HG02885 (cell line): ENCODE results near the gene MAPK13.
A peak's percentile ranks its signal among the peaks of the same experiment; 100 is the strongest.
"Not testable (repeated sequence)": the region's sequence is repeated elsewhere in the genome, so short reads cannot be mapped to it uniquely, and the experiment has no call there.

Experiments
- ATAC-seq: cut with Tn5 transposase; IDR thresholded peaks from one replicate; pipeline ENCODE4 v1.9.1; 2021; ENCODE audit warnings: mild to moderate bottlenecking; ENCODE audit not compliant: unreplicated experiment, poor library complexity

The MAPK13 gene

DNA sequence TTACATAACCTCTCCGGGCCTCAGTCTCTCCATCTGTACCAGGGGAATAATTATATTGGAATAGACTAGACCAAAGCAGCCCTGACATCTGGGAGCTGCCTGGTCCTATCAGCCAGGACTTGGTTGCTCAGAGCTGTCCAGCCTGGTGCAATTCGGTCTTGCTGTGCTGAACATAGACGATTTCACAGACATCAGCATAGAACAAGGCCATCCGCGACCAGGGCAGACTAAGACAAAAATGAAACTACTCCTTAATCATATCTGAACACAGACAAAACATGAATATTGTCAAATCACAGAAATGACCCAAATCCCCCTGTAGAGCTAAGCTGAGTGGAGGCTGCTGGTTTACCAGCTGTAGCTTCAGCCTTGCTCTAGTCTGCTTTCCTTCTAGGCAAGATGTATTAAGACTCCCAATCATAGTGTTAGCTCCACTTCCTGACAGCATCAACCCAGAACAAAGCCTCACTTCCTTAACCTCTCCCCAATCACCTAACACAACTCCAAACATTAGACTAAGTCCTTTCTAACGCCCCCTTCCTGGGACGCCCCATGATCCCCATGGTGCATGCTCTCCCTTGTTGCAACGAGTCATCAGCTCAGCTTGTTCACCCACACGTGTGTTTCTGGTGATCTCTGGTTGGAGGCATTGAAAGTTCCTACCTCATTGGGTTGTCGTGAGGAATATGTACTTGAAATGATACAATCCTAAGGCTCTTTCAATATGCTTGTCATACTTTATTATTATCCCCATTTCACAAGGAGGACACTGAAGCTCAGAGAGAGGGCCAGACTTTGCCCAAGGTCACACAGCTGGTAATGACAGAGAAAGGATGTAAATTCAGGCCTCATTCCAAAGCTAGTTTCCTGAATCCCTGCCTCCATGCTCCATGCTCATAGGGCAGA, 3.5 kb upstream of the MAPK13 start:
- no peak for ATAC-seq

GRCh38 chr6:36127462-36128016, 2.8 kb upstream of the MAPK13 start:
- no peak for ATAC-seq

DNA sequence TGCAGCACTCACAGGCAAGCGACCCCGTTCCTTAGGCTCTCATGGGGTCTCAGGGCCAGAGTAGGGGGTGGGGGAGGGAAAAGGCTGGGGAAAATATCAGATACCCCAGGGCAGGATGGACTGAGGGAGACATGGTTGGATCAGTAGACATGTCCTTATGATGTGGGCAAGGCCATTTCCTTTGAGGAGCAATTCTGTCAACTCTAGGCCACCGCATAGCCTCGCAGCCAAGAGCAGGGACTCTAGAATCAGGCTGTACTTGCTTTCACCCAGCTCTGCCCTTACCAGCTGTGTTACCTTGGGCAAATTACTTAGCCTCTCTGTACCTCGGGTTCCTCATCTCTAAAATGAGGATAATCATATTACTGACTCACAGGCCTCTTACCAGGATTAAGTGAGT, 2.2 kb upstream of the MAPK13 start:
- ATAC-seq: no peak

GRCh38 chr6:36128793-36129192, 1.5 kb upstream of the MAPK13 start:
- ATAC-seq: no peak

- not testable (repeated sequence) for ATAC-seq
Observed at GRCh38 chr6:36129334-36129733, 979 bp upstream of the MAPK13 start.

DNA sequence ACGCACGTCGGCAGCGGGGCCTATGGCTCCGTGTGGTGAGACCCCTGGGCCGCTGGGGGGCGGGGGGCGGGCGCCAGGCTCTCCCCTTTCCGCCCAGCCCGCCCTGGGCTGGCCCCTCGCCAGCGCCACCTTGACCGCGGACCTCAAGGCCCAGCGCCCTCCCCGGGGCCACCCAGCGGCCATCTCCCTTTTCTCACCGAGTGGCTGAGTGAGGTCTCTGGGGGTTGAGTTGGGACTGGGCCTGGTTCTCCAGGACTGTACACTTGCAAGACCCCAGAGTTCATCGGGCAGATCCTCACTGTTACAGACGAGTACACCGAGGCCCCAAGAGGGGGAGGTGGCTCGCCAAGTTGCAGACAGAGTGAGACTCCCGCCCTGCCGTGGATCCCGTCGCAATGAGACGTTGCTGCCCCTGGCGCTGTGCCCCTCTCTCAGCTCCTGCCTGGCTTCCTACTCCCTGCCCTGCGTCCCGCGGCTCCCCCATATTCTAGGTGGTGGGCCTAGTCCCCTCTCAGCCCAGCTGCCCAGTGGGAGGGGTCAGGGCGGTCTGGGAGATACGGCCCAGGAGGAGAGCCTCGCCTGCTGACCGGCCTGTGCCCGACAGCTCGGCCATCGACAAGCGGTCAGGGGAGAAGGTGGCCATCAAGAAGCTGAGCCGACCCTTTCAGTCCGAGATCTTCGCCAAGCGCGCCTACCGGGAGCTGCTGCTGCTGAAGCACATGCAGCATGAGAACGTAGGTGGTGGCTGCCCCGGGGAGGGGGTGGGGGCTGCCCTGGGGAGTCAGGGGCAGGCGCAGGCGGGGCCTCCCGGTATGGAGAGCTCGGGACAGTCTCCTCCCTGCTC, 576 bp downstream of the MAPK13 start:
- peak; percentile 29 for ATAC-seq

GRCh38 chr6:36131511-36132245, 1.4 kb downstream of the MAPK13 start:
- peak; percentile 85 for ATAC-seq

DNA sequence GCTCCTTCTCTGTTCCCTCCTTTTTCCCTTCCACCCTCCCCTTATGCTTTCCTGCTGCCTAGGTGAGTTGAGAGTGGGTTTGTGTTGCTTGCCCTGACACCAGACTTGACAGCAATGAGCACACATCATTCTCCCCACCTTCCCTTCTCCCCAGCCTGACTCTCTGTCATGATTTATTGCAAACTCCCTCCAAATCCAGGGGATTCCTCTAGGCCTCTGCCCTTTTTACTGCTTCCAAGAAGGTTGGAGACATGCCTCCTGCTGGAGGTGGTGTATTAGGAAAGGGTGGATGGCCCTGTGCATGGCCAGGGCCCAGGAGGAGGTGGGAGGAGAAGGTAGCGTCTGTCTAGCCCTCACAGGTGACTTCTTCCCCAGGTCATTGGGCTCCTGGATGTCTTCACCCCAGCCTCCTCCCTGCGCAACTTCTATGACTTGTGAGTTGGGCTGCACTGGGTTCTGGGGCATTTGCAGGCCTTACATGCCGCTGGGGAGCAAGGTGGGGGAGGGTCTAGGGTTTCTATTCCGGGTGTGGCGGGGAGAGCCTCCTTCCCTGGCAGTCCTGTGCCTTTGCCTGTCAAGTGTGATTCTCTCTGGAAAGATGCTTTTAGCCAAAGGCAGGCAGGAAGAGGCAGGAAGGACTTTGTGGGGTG, 2.1 kb downstream of the MAPK13 start:
- ATAC-seq: no peak

DNA sequence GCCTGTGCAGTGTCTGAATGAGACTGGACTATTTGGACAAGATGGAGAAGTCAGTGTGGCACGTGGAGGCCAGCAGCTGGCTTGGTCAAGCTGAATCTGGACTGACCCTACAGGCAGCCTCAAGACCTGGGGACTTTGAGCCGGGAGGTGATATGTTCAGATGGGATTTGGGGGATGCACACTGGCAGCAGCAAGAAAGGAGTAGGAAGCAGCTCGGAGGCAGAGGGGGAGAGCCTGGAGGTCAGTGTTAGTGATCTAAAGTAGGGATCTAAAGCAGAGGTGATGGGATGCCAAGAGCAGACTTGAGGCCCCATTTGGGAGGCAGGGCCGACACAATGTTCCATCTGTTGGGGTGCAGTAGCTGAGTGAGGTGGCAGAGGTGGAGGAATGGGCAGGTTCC, 2.8 kb downstream of the MAPK13 start:
- no peak for ATAC-seq

GRCh38 chr6:36133912-36134311, 3.6 kb downstream of the MAPK13 start:
- no peak for ATAC-seq

- no peak for ATAC-seq
Observed at GRCh38 chr6:36135053-36135731, 4.9 kb downstream of the MAPK13 start.

DNA sequence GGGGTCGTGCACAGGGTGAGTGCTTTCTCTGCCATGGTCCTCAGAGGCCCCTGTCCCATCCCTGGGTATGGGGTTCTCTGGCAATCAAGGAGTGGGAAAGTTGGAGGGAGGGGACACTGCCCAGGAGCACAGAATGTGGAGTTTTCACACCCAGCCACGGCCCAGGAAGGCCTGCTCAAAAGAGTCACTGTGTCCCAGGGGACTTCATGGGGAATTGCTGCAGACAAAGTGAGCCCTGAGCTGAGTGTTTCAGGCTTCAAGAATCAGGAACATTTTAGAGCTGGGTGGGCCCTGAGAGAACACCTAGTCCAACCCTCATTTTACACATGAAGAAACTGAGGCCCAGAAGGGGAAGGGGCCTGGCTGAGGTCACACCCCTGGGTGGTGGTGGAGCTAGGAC, 5.7 kb downstream of the MAPK13 start:
- ATAC-seq: no peak

- ATAC-seq: no peak
Observed at GRCh38 chr6:36136551-36136950, 6.2 kb downstream of the MAPK13 start.

DNA sequence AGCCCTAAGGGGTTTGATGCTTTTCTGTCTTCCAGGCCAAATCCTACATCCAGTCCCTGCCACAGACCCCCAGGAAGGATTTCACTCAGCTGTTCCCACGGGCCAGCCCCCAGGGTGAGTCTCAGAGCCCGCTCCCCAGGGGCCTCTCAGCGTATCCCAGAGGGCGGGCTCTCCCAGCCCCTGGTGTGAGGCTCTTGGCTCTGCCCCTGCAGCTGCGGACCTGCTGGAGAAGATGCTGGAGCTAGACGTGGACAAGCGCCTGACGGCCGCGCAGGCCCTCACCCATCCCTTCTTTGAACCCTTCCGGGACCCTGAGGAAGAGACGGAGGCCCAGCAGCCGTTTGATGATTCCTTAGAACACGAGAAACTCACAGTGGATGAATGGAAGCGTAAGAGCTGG, 8.4 kb downstream of the MAPK13 start:
- ATAC-seq: no peak

- no peak for ATAC-seq
Observed at GRCh38 chr6:36139431-36139830, 9.1 kb downstream of the MAPK13 start.

DNA sequence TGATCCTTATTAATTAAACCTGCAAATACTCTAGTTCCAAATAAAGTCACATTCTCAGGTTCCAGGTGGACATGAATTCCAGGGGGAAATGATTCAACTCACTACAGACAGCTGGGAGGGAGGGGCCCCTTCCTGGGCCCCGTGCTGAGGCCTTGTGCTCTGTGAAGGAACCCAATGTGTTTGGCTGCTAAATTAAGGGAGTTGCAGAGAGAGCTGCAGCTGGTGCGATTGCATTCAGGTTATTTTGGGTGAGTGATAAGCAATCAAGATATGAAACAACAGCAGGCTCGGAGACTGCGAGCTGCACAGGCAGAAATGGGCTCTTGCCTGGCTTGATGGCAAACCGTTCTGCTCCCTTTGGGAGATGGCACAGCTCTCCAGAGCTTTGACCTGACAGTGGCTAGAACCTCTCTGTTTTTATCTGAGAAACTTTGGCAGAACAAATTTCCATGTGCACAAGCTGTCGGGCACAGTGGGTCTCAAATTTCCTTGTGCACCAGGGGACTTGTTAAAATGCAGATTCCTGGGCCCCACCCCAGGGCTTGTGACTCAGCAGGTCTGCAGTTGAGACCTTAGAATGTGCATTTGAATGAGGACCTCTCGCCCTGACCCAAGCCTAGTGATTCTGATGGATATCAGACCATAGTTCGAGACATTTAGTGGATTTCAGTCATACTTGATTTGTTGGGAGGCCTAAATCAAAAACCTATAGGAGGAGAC, 9.8 kb downstream of the MAPK13 start:
- no peak for ATAC-seq

GRCh38 chr6:36141091-36141490, 10.8 kb downstream of the MAPK13 start:
- no peak for ATAC-seq

DNA sequence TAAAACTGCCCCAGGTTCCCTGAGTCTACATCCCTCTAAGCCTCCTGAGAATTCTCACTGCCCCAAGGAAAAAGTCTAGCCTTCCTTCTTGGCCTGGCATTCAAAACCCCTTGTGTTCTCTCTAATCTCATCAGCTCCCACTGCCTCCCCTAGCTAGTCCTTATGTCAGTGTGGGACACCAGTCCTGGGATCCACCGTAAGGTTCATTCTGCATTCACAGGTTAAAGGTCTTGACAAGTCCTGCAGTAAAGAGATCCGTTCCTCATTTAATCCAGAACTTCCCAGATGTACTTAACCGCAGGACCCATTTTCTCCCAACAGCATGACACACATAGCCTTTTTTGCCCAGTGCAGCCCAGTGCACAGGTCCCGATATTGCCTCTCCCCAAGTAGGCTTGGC, 11.6 kb downstream of the MAPK13 start:
- no peak for ATAC-seq
